RWPE2 (cell line): ENCODE results near the gene CLVS2.
A peak's percentile ranks its signal among the peaks of the same experiment; 100 is the strongest.

Source experiments
- ATAC-seq: fragments of 200-7000 bp; cut with Tn5 transposase; 3 replicates; pipeline ENCODE4 v1.9.1; 2021; ENCODE audit warnings: low read depth
- DNase-seq: peaks from one replicate; pipeline ENCODE4 v3.0.0-alpha.2; 2020; ENCODE audit warnings: low spot score
- H3K27ac ChIP-seq: fragments of 450-650 bp; 2 replicates; pipeline ENCODE4 v1.5.1; 2017; ENCODE audit warnings: mild to moderate bottlenecking; ENCODE audit not compliant: poor library complexity, severe bottlenecking
- H3K27me3 ChIP-seq: fragments of 250-450 bp; sonication (Bioruptor Pico); 2 replicates; pipeline ENCODE4 v1.5.1; 2021; ENCODE audit warnings: mild to moderate bottlenecking, moderate library complexity; ENCODE audit not compliant: insufficient read depth, poor library complexity, severe bottlenecking
- H3K36me3 ChIP-seq: fragments of 250-450 bp; sonication (Bioruptor Pico); 2 replicates; pipeline ENCODE4 v1.5.1; 2020; ENCODE audit warnings: low read depth, mild to moderate bottlenecking, moderate library complexity
- H3K4me1 ChIP-seq: fragments of 250-450 bp; sonication (Bioruptor Pico); 2 replicates; pipeline ENCODE4 v1.5.1; 2021; ENCODE audit warnings: mild to moderate bottlenecking, moderate library complexity; ENCODE audit not compliant: insufficient read depth, poor library complexity, severe bottlenecking
- H3K4me3 ChIP-seq: fragments of 250-450 bp; sonication (Bioruptor Pico); 2 replicates; pipeline ENCODE4 v1.5.1; 2021; ENCODE audit warnings: mild to moderate bottlenecking, moderate library complexity; ENCODE audit not compliant: severe bottlenecking
- H3K9me3 ChIP-seq: fragments of 250-450 bp; sonication (Bioruptor Pico); 2 replicates; pipeline ENCODE4 v1.5.1; 2021; ENCODE audit warnings: mild to moderate bottlenecking, moderate library complexity; ENCODE audit not compliant: severe bottlenecking
- CTCF ChIP-seq: fragments of 450-650 bp; IDR thresholded peaks from one replicate; pipeline ENCODE4 v1.5.1; 2017; ENCODE audit warnings: mild to moderate bottlenecking, moderate library complexity; ENCODE audit not compliant: poor library complexity, severe bottlenecking

Gene CLVS2

DNA sequence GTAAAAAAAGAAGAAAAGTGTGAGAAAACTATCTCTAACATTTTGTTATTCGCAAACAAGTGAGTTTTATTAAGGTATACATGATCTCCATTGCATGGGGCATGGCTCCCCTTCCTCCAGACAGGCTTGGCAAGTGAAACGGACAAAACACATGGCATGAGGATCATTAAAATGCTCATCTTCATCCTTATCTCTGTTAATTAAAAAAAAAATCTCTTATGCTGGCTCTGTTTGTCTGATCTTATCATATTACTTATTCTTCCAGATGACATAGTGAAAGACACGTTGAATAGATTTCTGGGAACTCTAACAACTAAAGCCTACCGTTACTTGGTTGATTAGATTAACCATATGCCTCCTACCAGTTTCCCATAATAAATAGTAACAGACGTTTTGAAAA, 89.4 kb downstream of the CLVS2 start:
- Histone ChIP-seq H3K9me3 (no peaks in the 10 kb centered on the region), H3K4me1 (peaks cover 8% of the 10 kb centered on the region), H3K4me3 (no peak overlapping the region), H3K36me3 (no peaks in the 10 kb centered on the region), H3K27me3 (no peaks in the 10 kb centered on the region), H3K27ac (no peak overlapping the region)
- no peak for TF ChIP-seq CTCF
- DNase-seq (no peak), ATAC-seq (no peak)

DNA sequence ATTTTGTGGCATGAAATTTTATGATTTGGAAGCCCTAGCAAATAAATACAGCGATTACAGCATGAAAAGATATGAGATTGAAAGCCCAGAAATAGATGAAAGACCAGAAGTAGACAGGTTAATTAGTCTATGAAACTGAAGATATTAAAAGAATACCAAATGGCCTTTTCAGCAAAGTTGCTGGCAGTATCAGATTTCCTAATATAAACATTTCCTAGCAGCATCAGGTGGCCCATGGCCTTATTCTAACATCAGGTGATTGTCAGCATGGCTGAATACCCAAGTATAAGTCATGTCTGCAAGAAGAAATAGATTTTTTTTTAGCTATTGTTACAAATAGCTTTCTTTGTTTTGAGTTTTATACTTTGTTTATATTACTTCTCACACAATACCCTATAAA, 93.2 kb downstream of the CLVS2 start:
- ATAC-seq (no peak), DNase-seq (no peak)
- Histone ChIP-seq H3K9me3 (no peaks in the 10 kb centered on the region), H3K4me3 (no peak overlapping the region), H3K36me3 (no peaks in the 10 kb centered on the region), H3K27me3 (no peaks in the 10 kb centered on the region), H3K4me1 (peaks cover 28% of the 10 kb centered on the region), H3K27ac (peak overlapping the region; percentile 97)
- TF ChIP-seq CTCF = no peak

DNA sequence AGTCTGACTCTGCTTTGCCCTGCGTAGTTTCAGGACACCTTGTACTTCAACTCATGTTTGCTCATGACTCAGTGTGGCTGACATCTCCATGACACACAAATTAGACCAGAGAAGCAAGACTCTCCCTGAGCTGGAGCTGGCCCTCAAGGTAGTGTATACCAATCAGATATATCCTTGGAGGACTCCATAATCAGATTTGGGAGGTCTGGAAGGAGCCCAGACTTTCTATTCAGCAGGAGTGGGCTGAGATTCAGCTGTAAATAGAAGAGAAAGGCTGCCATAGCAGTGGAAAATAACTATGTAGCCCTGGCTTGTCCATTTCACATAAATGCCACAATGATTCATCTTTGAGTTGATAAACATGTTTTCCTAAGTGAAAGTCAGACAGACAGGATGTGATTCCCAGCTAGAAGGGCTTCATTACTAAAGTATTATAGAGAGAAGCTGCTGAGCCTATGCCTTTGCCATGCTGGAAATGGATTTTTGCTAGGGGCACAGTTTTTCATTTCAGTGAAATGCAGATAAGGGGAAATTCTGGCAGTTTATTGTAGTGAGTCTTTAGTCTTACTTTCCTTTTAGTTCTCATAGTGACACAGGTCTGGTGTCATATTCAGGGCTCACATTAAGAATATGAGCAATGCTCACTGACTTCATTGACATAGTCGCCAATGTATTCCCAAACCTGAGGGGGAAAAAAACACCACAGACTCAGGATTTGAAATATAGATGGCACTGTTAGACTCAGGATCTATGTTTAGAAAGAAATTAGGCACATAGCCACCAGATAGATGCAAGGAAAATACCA, 95.3 kb downstream of the CLVS2 start:
- Histone ChIP-seq H3K4me3 (no peak overlapping the region), H3K27me3 (no peaks in the 10 kb centered on the region), H3K4me1 (peaks cover 28% of the 10 kb centered on the region), H3K36me3 (no peaks in the 10 kb centered on the region), H3K27ac (peak overlapping the region; percentile 97), H3K9me3 (no peaks in the 10 kb centered on the region)
- no peak for TF ChIP-seq CTCF
- DNase-seq (peak; percentile 66), ATAC-seq (peak; percentile 98)

DNA sequence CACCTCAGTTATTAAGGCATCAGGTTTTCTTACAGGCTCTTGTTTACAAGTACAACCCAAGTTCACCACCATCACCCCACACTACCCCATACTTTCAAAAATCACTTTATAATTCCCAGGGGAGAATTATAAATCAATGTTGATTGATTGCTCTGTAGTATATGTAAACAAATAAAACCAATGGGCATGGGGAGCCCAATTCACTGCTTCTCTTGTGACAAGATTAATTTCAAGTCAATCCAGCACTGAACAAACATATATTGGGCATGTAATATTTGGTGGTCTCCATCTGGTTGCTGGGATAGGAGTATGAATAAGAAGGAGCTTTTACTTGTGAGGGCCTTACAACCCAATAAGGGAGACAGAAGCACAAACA, 95.8 kb downstream of the CLVS2 start:
- Histone ChIP-seq H3K9me3 (no peaks in the 10 kb centered on the region), H3K4me3 (no peak overlapping the region), H3K27me3 (no peaks in the 10 kb centered on the region), H3K4me1 (peaks cover 28% of the 10 kb centered on the region), H3K36me3 (no peaks in the 10 kb centered on the region), H3K27ac (peak overlapping the region; percentile 97)
- no peak for ATAC-seq
- no peak for DNase-seq
- TF ChIP-seq CTCF = no peak

- no peak for TF ChIP-seq CTCF
- H3K27me3 ChIP-seq = no peaks in the 10 kb centered on the region
- ATAC-seq (no peak), DNase-seq (no peak)
- no peaks in the 10 kb centered on the region for H3K9me3 ChIP-seq
- no peaks in the 10 kb centered on the region for H3K36me3 ChIP-seq
- no peak overlapping the region for H3K4me3 ChIP-seq
- peaks cover 23% of the 10 kb centered on the region for H3K4me1 ChIP-seq
- H3K27ac ChIP-seq = no peak overlapping the region
Observed at GRCh38 chr6:123094795-123095194, 98.8 kb downstream of the CLVS2 start.
